HG02885 (cell line): ENCODE measurements around the gene NEGR1.

Experiments
- ATAC-seq: cut with Tn5 transposase; IDR thresholded peaks from one replicate; pipeline ENCODE4 v1.9.1; 2021; ENCODE audit warnings: mild to moderate bottlenecking; ENCODE audit not compliant: unreplicated experiment, poor library complexity

NEGR1 gene

GRCh38 chr1:72129869-72130268, 152.5 kb downstream of the NEGR1 start:
- ATAC-seq: no peak

GRCh38 chr1:72122099-72122880, 160.0 kb downstream of the NEGR1 start:
- no peak for ATAC-seq

GRCh38 chr1:72119491-72119890, 162.8 kb downstream of the NEGR1 start:
- ATAC-seq: no peak

GRCh38 chr1:72117621-72118020, 164.7 kb downstream of the NEGR1 start:
- ATAC-seq: no peak

GRCh38 chr1:72115290-72115689, 167.0 kb downstream of the NEGR1 start:
- no peak for ATAC-seq

- ATAC-seq: no peak
These were observed 170.7 kb downstream of the NEGR1 start for GRCh38 chr1:72111662-72112061.

- no peak for ATAC-seq
These were observed 172.4 kb downstream of the NEGR1 start for GRCh38 chr1:72109916-72110315.

- no peak for ATAC-seq
These were observed 177.1 kb downstream of the NEGR1 start for GRCh38 chr1:72105201-72105600.

GRCh38 chr1:72101840-72102632, 180.3 kb downstream of the NEGR1 start:
- ATAC-seq: no peak

- no peak for ATAC-seq
These were observed 181.6 kb downstream of the NEGR1 start for GRCh38 chr1:72100771-72101170.

GRCh38 chr1:72097851-72098570, 184.3 kb downstream of the NEGR1 start:
- no peak for ATAC-seq

GRCh38 chr1:72094209-72094608, 188.1 kb downstream of the NEGR1 start:
- no peak for ATAC-seq

GRCh38 chr1:72086394-72086793, 195.9 kb downstream of the NEGR1 start:
- ATAC-seq: no peak

- ATAC-seq: no peak
These were observed 206.9 kb downstream of the NEGR1 start for GRCh38 chr1:72075425-72075824.

- no peak for ATAC-seq
These were observed 215.9 kb downstream of the NEGR1 start for GRCh38 chr1:72066431-72066830.

GRCh38 chr1:72064196-72065075, 217.9 kb downstream of the NEGR1 start:
- ATAC-seq: no peak

GRCh38 chr1:72063364-72064044, 218.8 kb downstream of the NEGR1 start:
- no peak for ATAC-seq

GRCh38 chr1:72062584-72062983, 219.8 kb downstream of the NEGR1 start:
- ATAC-seq: no peak

- no peak for ATAC-seq
These were observed 221.7 kb downstream of the NEGR1 start for GRCh38 chr1:72060466-72061245.
